GM23248 (cell line): ENCODE results near the gene R3HDM4.

Experiments used
- EZH2 ChIP-seq: fragments of 200-600 bp; sonication (generic); IDR thresholded peaks from 2 replicates; pipeline ENCODE4 v1.6.1; 2018; ENCODE audit warnings: antibody characterized with exemption, mild to moderate bottlenecking; ENCODE audit not compliant: insufficient read depth, poor library complexity, severe bottlenecking
- EZH2phosphoT487 ChIP-seq: fragments of 200-600 bp; sonication (generic); IDR thresholded peaks from 2 replicates; pipeline ENCODE4 v1.6.1; 2018; ENCODE audit warnings: antibody characterized with exemption, moderate library complexity, mild to moderate bottlenecking, low read depth; ENCODE audit not compliant: insufficient read depth

- TF ChIP-seq EZH2 (no peak), EZH2phosphoT487 (no peak)
Observed at GRCh38 chr19:890831-891230, 22.2 kb downstream of the R3HDM4 start.
